ENCODE results near the gene ANXA8L1.
"Not testable (repeated sequence)": the region's sequence is repeated elsewhere in the genome, so short reads cannot be mapped to it uniquely, and the experiment has no call there.

ANXA8L1 gene, protein sequence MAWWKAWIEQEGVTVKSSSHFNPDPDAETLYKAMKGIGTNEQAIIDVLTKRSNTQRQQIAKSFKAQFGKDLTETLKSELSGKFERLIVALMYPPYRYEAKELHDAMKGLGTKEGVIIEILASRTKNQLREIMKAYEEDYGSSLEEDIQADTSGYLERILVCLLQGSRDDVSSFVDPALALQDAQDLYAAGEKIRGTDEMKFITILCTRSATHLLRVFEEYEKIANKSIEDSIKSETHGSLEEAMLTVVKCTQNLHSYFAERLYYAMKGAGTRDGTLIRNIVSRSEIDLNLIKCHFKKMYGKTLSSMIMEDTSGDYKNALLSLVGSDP

DNA sequence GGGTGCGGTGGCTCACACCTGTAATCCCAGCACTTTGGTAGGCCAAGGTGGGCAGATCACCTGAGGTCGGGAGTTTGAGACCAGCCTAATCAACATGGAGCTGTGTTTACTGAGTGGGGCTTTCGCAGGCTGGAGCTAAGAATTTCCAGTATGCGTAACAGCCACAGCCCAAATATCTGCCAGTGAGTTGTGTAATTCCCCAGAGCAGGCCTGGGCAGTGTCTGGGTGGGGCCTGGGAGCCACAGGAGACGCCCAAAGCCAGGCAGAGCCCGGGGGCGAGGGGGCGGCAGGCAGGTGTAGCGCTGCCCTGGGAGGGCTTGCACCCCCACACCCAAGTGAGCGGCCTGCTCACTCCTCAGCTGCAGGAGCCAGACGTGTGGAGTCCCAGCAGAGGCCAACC is at the start of gene ANXA8L1:
ANXA8L1 (plus strand) TSS at position 371 of the 400 bp plus-strand sequence. CDS start 76 bp downstream, outside the sequence.
- not testable (repeated sequence) for DNase-seq (ENCODE audit: low read depth in 2 of 2)

DNA sequence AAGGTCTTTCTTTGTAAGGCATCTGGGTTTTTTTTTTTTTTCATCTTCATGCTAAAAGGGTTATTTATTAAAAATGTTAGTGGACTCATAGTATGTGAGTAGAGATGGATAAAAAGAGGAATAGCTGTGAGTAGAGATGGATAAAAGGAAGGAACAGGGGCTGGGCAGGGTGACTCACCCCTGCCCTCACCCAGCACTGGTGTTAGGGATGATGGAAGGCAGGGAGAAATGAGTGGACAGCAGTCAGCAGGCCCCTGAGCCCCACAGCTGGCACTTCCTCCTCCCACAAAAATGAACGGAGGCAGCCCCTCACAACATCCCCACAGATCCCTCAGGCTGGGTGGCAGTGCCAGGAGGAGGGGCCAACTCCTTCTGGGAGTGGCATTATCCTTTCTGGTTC is 49.5 kb upstream of the ANXA8L1 start:
- no peak for DNase-seq (ENCODE audit: low read depth in 2 of 2)

DNA sequence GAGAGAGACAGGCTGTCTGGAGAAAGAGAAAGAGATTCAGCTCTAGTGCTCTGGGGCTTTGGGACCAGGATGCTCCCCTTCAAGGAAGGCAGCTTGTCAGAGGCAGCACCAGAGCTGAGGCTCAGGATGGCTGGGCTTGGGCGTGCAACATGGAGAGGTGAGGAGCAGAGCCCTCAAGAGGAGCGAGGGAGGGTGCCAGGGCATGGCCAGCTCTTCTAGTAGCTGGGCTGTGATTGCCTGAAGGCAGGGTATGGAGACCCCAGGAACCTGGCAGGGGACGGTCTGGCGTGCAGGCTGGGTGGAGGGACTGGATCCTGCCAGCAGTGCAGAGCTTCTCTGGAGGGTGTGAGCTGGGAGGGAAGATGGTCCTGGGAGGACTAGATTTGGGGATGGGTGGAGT is 48.6 kb upstream of the ANXA8L1 start:
- DNase-seq (ENCODE audit: low read depth in 2 of 2) = no peak

DNA sequence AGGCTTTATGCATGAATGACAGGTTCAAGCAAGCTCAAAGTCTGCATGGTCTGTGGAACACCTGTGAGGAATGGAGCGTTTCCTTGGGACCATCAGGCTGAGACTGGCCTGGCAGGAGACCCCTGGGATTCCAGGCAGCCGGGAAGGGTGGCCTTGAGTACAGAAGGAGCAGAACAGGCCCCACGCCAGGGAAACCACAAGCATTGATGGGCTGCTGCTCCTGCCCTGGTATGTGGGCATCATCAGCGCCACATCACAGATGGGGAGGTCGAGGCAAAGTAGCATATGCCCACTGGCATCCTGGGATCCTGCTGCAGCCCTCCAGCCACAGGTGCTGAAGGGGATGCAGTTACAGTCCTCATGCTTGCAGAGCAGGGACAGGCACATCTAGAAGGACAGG is 47.9 kb upstream of the ANXA8L1 start:
- DNase-seq (ENCODE audit: low read depth in 2 of 2) = no peak

DNA sequence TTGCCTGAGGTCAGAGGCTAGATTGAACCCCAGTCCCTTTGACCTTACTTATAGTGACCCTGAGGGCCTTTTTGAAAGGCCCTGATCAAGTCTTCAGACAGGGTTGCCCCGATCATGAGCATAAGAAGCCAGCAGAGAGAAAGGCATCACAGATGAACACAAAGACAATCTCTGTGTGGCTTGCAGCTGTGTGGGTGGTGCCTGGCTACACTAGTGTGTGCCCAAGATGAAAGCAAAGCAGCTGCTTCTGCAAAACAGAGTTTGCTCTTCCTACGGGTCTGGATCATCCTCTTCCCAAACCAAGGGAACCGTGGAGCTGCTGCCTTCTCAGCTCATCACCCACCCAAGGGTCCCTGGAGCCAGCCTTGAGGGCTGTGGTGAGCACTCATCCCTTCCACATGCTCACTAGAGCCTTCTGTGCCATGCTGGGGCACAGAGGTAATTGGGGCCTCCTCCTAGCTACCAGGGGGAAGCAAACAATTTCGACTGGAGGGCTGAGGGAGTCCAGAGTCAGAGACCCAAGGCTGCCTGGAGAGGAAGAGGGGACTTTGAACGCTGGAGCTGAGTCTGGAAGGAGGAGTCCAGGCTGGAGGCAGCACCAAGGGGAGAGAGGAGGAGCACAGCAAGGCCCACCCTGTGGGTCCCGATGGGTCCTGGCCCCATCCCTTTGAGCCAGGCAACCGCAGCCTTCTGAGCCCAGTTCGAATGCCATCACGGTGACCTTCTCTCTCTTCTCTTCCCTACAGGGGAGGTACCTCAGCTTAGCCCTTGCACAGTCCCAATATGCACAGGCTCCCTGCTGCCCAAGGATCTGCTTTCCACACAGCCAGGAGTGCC is 46.5 kb upstream of the ANXA8L1 start:
- DNase-seq (ENCODE audit: low read depth in 2 of 2) = no peak

DNA sequence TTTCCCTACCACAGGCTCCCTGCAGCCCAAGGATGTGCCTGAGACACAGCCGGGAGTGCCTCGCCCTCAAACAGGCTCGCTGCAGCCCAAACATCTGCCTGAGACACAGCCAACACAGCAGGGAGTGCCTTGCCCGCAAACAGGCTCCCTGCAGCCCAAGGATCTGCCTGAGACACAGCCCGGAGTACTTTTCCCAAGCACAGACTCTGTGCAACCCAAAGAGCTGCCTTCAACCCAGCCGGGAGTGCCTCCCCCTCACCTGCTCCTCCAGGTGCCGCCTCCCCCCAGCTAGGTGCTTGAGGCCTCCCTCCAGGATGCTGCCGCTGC is 45.9 kb upstream of the ANXA8L1 start:
- DNase-seq (ENCODE audit: low read depth in 2 of 2) = no peak

DNA sequence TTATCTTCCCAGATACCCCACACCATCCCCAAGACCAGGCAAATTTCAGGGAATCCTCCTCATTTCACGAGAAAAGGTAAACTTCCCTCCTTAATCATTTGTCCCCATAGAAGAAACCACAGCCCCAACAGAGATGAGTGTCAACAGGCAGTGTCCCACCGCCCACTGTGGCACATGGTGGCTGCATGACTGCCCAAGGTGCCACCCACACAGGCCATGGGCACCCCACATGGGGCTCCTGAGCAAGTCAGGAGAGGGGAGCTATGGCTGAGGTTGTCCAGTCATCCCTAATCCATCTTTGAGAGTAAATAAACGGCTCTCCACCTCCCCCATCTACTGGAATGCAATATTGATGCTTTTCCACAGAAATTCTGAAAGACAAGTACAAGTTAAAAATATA is 44.7 kb upstream of the ANXA8L1 start:
- DNase-seq (ENCODE audit: low read depth in 2 of 2) = no peak

DNA sequence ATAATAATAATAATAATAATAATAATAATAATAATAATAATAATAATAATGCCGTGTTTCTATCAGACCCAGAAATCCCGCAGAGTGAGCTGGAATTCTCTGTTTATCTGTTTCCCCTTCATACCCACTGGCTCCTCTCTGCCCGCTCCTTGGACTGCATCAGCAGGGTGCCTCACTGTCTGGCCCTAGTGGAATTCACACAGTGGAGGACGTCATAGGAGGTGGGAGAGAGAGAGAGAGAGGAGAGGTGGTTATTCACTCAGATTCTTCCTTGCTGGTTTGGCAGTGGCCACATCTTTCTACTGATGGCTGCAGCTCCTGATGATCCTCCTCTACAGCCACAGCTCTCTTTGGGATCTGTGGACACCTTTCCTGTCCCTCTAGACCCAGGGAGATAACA is 10.1 kb upstream of the ANXA8L1 start:
- not testable (repeated sequence) for DNase-seq (ENCODE audit: low read depth in 2 of 2)

DNA sequence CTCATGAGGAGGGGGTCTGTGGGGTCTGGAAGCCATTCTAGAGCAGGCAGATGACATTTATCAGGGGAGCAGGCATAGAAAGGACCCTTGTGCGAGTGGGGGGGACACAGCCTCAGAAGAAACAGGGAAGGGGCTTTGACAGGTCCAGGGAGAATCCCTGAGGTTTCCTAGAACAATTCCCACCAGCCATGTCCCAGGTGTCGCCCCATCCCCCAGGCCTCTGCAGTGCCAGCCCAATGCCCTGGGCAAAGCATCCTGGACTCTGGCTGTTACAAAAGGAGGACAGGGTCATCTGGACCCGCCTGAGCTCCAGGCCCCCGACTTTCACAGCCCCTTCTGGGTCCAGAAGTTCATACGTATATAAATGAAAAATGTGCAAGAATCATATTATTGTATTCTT is 8.4 kb upstream of the ANXA8L1 start:
- DNase-seq (ENCODE audit: low read depth in 2 of 2) = not testable (repeated sequence)

DNA sequence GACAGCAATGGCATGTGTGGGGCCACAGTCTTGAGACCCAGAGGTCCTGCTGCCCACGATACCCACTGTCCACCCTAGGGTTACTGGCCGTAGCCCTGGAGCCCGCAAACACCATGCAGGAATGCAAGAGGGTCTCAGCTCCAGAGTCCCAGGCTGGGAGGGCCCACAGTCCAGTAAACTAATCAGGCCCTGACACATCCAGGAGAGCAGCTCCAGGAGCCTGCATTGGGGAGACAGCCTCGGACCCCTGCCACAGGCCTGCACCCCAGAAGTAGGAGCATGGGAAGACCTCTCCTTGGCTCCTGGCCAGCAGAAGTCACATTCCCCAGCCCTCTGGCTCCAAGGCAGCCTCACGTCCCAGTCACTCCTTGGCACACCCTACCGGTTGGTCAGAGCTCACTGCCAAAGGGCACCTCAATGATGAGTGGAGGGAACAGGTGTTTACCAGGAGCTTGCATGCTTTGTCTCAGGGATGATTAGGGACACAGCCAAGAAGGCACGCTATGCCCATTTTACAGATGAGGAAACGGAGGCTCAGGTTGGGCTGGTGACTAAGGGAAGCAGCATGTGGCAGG is 7.8 kb upstream of the ANXA8L1 start:
- not testable (repeated sequence) for DNase-seq (ENCODE audit: low read depth in 2 of 2)

DNA sequence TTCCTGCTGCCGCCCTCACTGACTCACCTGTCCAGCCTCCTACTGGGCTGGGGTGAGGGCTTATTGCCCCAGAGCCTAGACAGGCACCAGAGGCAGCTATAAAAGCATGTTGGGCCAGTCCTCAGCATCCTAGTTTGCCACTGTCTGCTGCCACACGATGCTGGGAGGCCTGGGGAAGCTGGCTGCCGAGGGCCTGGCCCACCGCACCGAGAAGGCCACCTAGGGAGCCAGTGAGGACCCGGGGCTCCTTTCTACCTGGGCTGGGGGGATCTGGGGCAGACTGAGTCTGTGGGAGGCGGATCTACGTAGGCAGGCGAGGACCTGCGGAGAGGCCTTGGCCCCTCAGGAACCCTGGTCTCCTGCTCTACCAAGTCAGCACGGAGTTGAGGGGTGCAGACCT is 6.6 kb upstream of the ANXA8L1 start:
- DNase-seq (ENCODE audit: low read depth in 2 of 2) = not testable (repeated sequence)

DNA sequence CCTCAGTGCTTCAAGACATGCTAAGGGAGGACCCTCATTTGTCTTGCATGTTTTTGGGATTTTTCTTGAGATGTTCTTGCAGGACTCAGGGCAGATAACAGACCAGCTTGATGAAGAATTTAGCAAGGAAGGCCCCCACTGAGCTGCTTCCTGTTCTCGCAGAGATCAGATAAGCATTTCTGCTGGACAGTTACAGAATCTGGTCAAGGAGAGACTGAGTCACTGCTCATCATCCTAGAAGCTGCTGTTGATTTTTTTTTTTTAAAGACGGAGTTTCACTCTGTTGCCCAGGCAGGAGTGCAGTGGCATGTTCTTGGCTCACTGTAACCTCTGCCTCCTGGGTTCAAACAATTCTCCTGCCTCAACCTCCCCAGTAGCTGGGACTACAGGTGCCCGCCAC is 1.2 kb upstream of the ANXA8L1 start:
- not testable (repeated sequence) for DNase-seq (ENCODE audit: low read depth in 2 of 2)

DNA sequence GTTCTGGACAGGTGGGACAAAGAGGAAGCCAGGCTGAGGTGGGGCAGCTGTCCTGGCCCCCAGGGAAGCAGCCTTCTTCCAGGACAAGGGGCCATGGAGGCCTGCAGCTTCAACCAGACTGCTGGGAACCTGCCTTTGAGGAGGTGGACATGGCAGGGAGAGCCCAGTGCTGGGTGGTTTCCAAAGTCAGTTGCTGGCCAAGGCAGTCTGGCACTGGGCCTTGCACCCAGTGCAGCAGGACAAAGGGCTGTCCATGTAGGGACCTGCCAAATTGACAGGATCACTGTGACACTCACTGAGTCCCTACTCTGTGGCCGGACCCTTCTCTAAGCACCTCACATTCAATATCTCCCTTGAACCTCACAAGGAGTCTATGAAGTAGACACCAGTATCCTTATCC is 1.4 kb downstream of the ANXA8L1 start:
- not testable (repeated sequence) for DNase-seq (ENCODE audit: low read depth in 2 of 2)

DNA sequence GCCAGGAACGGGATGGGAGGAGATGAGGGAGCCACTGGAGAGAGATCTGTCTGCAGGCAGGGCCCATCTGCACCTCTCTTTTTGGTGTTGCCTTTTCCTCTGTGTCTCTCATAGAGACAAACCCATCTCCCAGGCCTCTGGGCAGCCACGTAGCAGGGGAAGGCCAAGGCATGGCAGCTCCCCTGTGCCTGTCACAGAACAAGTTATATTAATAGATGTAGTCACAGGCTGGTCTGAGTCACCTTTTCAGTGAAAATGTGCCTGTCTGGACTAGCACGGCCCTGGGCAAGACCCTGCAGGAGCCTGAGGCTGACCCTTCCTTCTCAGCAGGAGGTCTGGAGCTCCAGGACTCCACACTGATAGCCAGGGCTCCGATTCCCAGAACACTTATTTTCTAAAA is 2.1 kb downstream of the ANXA8L1 start:
- not testable (repeated sequence) for DNase-seq (ENCODE audit: low read depth in 2 of 2)

DNA sequence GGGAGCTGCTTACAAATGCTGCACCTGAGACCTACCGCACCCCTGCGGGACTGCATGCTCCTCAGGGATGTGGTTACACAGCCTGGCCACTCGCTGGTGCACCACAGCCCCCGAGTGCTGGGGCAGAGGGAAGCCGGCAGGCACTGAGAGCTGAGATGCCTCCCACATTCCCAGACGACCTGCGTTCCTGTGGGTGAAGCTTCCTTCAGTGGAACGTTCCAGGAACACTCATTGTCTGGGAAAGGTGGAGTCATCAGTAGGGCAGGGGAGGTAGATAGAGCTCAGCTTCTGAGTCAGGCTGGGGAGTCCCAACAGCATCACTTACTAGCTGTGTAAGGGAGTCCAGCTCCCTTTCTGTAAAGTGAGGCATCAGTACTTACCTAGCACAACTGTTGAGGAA is 2.5 kb downstream of the ANXA8L1 start:
- DNase-seq (ENCODE audit: low read depth in 2 of 2) = not testable (repeated sequence)

DNA sequence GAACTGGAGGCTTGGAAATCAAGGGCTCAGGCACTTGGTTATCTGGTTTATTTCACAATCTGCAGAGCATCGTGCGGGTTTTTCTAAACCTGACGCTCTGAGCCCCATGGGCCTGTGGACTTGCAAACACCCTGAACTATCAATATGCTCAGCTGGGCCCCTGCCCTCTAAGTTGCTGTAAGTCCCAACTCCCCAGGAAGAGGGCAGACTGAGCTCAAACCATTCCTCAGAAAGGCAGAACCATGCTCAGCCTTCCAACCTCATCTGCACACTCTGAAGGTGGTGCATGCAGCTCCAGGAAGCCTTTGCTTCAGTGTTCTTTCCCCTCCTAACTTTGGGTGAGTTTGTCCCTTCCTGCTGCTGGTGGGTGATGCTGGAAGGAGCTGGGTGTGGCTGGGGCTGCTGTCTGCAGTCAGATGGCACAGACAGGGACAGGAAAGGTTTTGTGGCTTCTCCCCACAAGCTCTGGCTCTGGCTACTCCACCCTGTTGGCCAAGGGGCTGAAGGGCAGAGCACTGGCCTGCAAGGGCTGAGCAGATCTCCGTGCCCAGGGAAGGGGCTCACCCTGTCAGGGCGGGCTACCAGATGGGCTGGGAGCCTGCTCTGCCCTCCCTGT is 3.8 kb downstream of the ANXA8L1 start:
- not testable (repeated sequence) for DNase-seq (ENCODE audit: low read depth in 2 of 2)

DNA sequence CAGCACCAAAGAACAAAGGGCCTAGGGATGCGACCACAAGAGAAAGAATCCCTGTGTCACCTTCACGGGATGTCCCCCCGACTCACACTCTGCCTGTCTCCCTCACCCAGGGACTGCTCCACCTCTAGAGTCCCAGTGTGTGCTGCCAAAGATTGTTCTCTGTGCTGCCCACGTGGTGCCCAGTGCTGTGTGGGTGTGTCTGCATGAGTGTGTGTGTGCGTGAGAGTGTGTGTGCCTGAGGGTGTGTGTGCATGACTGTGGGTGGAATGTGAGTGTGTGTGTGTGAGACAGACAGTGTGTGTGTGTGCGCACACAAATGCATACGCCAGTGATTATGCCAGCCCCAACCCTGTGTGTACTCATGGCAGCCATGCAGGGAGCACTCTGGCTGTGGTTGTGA is 10.3 kb downstream of the ANXA8L1 start:
- DNase-seq (ENCODE audit: low read depth in 2 of 2) = not testable (repeated sequence)

DNA sequence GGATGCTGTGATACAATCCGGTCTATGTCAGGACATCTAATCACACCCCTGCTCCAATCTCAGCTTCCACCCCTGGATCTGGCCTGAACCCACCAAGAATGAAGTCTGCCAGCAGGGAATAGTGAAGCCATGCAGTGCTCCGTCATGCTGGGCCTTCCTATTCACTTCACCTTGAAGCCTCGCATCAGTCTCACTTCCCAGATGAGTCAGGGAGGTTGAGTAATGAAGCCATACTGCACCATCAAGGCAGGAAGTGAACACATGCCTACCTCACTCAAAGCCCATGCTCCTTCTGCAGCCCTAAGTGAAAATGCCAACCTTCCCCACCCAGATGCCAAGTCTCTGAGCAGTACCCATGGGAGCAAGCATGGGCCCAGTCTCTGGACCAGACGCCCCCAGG is 11.1 kb downstream of the ANXA8L1 start:
- DNase-seq (ENCODE audit: low read depth in 2 of 2) = not testable (repeated sequence)

DNA sequence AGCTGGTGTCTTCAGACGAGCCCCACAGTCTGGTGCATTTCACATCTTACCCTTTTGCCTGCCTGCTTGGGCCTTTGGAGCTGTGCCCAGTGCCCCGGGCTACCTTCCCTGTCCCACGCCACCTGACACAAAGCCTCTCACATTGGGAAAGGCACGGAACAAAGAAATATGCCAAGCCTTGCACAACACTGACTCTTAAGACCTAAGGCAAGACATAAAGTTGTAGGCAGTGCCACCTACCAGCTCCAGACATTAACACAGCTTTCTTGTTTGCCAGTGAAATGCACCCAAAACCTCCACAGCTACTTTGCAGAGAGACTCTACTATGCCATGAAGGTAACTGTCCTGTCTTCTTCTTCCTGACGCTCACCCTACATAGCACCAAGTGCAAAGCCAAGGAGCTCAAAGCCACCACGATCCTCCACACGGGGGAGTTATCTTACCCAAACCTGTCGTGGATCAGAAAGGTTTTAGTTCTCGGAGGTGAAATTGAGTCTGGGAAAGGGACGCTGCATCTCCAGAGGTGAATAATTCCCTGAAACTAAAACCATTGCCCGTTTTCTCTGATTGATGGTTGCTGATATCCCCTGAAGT is 11.8 kb downstream of the ANXA8L1 start:
- DNase-seq (ENCODE audit: low read depth in 2 of 2) = not testable (repeated sequence)

DNA sequence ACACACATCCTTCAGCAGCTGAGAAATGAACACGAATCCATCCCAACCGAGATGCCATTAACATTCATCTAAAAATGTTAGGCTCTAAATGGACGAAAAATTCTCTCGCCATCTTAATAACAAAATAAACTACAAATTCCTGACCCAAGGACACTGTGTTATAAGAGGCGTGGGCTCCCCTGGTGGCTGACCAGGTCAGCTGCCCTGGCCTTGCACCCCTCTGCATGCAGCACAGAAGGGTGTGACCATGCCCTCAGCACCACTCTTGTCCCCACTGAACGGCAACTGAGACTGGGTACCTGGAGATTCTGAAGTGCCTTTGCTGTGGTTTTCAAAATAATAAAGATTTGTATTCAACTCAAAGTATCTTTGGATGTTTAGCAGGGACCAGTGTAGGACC is 15.8 kb downstream of the ANXA8L1 start:
- DNase-seq (ENCODE audit: low read depth in 2 of 2) = not testable (repeated sequence)

DNA sequence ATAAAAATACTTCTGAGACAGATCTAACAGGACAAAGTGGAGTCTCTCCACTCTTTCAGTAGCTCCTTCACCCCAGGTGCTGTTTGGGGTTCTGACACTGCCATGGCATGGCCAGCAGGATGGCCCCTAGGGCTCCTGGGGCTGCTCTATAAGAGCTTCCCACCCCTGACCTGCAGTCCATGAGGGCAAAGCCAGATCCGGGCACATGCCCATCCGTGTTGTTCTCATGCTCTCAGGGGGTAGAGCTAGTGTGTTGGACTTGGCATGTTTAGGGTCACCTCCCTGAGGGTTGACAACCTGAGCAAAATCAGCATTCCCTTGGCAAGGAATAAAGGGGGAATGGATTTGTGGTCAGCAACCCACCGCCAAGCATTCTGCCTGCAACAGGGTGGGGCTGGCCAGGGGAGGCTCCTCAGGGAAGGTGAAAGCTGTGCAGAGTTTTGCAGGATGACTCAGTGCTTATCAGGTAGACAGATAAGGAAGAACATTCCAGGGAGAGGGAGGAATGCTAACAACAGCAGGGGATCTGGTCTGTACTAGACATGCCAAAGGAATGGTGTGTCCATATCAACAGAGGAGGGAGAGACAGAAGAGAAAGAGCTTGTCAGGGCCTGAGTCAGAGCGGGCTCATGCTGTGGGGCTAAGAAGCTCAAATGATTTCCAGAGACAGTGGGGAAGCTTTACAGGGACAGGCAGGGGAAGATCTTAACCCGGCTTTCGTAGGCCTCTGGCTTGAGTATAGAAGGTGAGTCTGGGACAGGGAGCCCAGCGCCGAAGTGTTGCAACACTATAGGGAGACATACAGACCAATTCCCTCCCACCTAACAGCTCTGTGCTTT is 21.1 kb downstream of the ANXA8L1 start:
- not testable (repeated sequence) for DNase-seq (ENCODE audit: low read depth in 2 of 2)
